Loucy (cell line): Measurements from ENCODE around the gene ASB16.

ENCODE experiments used
- EZH2phosphoT487 ChIP-seq: fragments of 200-600 bp; IDR thresholded peaks from 2 replicates; pipeline ENCODE4 v1.6.1; 2018; ENCODE audit warnings: antibody characterized with exemption, mild to moderate bottlenecking, moderate library complexity, borderline replicate concordance
- TF ChIP-seq, protein P1 (sequence below): fragments of 200-600 bp; sonication (generic); conservative IDR thresholded peaks from 2 replicates; pipeline ENCODE4 v1.5.1; 2014; ENCODE audit warnings: mild to moderate bottlenecking, antibody characterized with exemption, low read length

DNA sequence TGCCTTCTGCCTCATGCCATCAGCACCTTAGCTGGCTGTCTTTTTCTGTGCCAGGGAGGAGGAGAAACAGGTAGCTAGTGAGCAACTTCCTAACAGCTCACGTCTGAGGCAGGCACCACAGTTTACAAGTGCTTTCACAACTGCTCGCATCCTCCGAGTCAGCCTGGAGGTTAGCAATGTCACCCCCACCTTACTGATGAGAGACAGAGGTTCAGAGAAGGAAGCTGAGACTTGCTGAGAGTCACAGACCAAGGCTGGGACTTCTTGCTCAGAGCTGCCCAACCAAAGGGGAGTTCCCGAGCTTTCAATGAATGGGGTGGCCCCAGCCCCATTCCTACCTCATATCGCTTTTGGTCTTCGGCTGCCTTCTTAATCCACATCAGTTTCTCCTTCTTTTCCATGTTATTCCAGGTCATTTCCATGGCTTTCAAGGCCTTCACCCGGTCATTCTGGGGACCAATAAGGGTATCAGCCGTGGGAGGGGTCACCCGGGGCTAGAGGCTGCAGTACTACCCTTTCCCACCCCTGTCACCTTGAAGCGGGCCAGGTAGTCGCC is 39.4 kb downstream of the ASB16 start:
- TF ChIP-seq, protein P1, sequence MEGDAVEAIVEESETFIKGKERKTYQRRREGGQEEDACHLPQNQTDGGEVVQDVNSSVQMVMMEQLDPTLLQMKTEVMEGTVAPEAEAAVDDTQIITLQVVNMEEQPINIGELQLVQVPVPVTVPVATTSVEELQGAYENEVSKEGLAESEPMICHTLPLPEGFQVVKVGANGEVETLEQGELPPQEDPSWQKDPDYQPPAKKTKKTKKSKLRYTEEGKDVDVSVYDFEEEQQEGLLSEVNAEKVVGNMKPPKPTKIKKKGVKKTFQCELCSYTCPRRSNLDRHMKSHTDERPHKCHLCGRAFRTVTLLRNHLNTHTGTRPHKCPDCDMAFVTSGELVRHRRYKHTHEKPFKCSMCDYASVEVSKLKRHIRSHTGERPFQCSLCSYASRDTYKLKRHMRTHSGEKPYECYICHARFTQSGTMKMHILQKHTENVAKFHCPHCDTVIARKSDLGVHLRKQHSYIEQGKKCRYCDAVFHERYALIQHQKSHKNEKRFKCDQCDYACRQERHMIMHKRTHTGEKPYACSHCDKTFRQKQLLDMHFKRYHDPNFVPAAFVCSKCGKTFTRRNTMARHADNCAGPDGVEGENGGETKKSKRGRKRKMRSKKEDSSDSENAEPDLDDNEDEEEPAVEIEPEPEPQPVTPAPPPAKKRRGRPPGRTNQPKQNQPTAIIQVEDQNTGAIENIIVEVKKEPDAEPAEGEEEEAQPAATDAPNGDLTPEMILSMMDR = no peak
- no peak for TF ChIP-seq EZH2phosphoT487
